ENCODE data around the gene OSBPL3.

DNA sequence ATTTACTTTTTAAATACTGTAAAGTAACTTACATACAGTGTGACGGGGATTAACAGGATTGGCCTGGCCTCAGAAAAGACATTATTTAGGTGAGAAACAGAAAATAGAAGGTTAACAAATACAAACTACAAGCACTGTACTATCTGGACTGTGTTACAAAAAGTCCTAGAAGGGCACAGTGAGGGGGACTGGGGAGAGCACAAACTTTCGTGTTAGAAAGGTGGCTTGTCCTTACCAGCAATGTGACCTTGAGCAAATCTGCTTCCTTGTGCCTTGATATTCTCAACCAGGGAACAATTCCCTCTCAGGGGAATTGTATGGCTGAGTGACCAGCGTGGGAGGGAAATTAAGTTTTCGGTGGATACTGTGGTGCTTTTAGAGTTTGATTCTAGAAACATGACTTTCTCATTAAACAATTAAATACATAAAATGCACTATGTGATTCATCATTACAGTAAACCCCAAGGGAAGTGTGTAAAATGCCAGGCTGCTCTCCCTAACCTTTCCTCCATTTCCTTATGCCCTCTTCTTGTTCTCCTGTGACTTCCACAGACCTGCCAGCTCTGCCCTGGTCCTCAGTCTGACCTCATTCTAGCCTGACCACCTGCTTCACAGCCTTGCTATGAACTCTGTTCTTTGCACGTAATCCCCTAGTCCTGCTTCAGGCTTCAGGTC lies 57.7 kb downstream of the OSBPL3 start:
- TF ChIP-seq, protein P1, sequence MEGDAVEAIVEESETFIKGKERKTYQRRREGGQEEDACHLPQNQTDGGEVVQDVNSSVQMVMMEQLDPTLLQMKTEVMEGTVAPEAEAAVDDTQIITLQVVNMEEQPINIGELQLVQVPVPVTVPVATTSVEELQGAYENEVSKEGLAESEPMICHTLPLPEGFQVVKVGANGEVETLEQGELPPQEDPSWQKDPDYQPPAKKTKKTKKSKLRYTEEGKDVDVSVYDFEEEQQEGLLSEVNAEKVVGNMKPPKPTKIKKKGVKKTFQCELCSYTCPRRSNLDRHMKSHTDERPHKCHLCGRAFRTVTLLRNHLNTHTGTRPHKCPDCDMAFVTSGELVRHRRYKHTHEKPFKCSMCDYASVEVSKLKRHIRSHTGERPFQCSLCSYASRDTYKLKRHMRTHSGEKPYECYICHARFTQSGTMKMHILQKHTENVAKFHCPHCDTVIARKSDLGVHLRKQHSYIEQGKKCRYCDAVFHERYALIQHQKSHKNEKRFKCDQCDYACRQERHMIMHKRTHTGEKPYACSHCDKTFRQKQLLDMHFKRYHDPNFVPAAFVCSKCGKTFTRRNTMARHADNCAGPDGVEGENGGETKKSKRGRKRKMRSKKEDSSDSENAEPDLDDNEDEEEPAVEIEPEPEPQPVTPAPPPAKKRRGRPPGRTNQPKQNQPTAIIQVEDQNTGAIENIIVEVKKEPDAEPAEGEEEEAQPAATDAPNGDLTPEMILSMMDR (IDR thresholded peaks at IDR 0.05) = no peak
- TF ChIP-seq EZH2 (IDR thresholded peaks at IDR 0.05; ENCODE audit: borderline replicate concordance, insufficient read depth, low read depth, low read length, poor library complexity, severe bottlenecking) = no peak

Measured in B cell (primary cell).